Measurements from ENCODE around the gene CNKSR2. TPM values are rescaled to one million over a fixed set of nuclear protein-coding genes. Genes with fewer than 3 reads are reported as not detected.

Gene CNKSR2
- total RNA-seq, 1 experiment from 2014 or later, result 1.5 TPM

- intact Hi-C loops (cut with micrococcal nuclease; ENCODE audit: unreplicated experiment), result no loop called here
- no TSS peak for BruUV-seq (replicated peaks)
- DNase-seq (ENCODE audit: low spot score), result no peak
- ChIA-PET POLR2A (ENCODE audit: low non-redundant PET) (no interaction called here), CTCF (no interaction called here)
- Histone ChIP-seq H3K36me3 (ENCODE audit: insufficient read depth, low read length, poor library complexity, severe bottlenecking) (no peaks in the 10 kb centered on the region), H3K4me1 (ENCODE audit: insufficient read depth, low read length, poor library complexity, severe bottlenecking) (no peaks in the 10 kb centered on the region), H3K9me3 (ENCODE audit: low read depth, low read length, poor library complexity, severe bottlenecking) (no peaks in the 10 kb centered on the region), H3K27me3 (replicated peaks; ENCODE audit: insufficient read depth, low read depth, low read length, poor library complexity) (no peaks in the 10 kb centered on the region), H3K27ac (ENCODE audit: low read depth, low read length, poor library complexity, severe bottlenecking) (no peak overlapping the region), H3K4me3 (ENCODE audit: low read depth, low read length, poor library complexity, severe bottlenecking) (no peak overlapping the region)
- TF ChIP-seq EZH2 (IDR thresholded peaks at IDR 0.05; ENCODE audit: borderline replicate concordance, low read depth, low read length, poor library complexity, severe bottlenecking) (no peak), CTCF (conservative IDR thresholded peaks at IDR 0.05; ENCODE audit: low read depth, low read length) (no peak)
Observed at GRCh38 chrX:21610168-21610567, 235.9 kb downstream of the CNKSR2 start.

GRCh38 chrX:21612154-21612553, 237.9 kb downstream of the CNKSR2 start:
- DNase-seq (ENCODE audit: low spot score), result no peak
- no peaks in the 10 kb centered on the region for H3K36me3 ChIP-seq (ENCODE audit: insufficient read depth, low read length, poor library complexity, severe bottlenecking)
- no peaks in the 10 kb centered on the region for H3K27me3 ChIP-seq (replicated peaks; ENCODE audit: insufficient read depth, low read depth, low read length, poor library complexity)
- no peaks in the 10 kb centered on the region for H3K4me1 ChIP-seq (ENCODE audit: insufficient read depth, low read length, poor library complexity, severe bottlenecking)
- no TSS peak for BruUV-seq (replicated peaks)
- no peak overlapping the region for H3K27ac ChIP-seq (ENCODE audit: low read depth, low read length, poor library complexity, severe bottlenecking)
- TF ChIP-seq EZH2 (IDR thresholded peaks at IDR 0.05; ENCODE audit: borderline replicate concordance, low read depth, low read length, poor library complexity, severe bottlenecking) (no peak), CTCF (conservative IDR thresholded peaks at IDR 0.05; ENCODE audit: low read depth, low read length) (no peak)
- intact Hi-C loops (cut with micrococcal nuclease; ENCODE audit: unreplicated experiment), result no loop called here
- ChIA-PET POLR2A (ENCODE audit: low non-redundant PET) (no interaction called here), CTCF (no interaction called here)
- H3K4me3 ChIP-seq (ENCODE audit: low read depth, low read length, poor library complexity, severe bottlenecking), result no peak overlapping the region
- H3K9me3 ChIP-seq (ENCODE audit: low read depth, low read length, poor library complexity, severe bottlenecking), result no peaks in the 10 kb centered on the region

GRCh38 chrX:21616386-21616785, 242.2 kb downstream of the CNKSR2 start:
- DNase-seq (ENCODE audit: low spot score), result no peak
- intact Hi-C loops (cut with micrococcal nuclease; ENCODE audit: unreplicated experiment), result no loop called here
- H3K4me3 ChIP-seq (ENCODE audit: low read depth, low read length, poor library complexity, severe bottlenecking), result no peak overlapping the region
- no peaks in the 10 kb centered on the region for H3K27me3 ChIP-seq (replicated peaks; ENCODE audit: insufficient read depth, low read depth, low read length, poor library complexity)
- H3K9me3 ChIP-seq (ENCODE audit: low read depth, low read length, poor library complexity, severe bottlenecking), result no peaks in the 10 kb centered on the region
- H3K36me3 ChIP-seq (ENCODE audit: insufficient read depth, low read length, poor library complexity, severe bottlenecking), result no peaks in the 10 kb centered on the region
- ChIA-PET CTCF (no interaction called here), POLR2A (ENCODE audit: low non-redundant PET) (no interaction called here)
- no peak for TF ChIP-seq CTCF (conservative IDR thresholded peaks at IDR 0.05; ENCODE audit: low read depth, low read length)
- no peak for TF ChIP-seq EZH2 (IDR thresholded peaks at IDR 0.05; ENCODE audit: borderline replicate concordance, low read depth, low read length, poor library complexity, severe bottlenecking)
- BruUV-seq (replicated peaks), result no TSS peak
- no peaks in the 10 kb centered on the region for H3K4me1 ChIP-seq (ENCODE audit: insufficient read depth, low read length, poor library complexity, severe bottlenecking)
- no peak overlapping the region for H3K27ac ChIP-seq (ENCODE audit: low read depth, low read length, poor library complexity, severe bottlenecking)

Data from A673 (cell line).